Ovary (tissue), 9 donors: Measurements from ENCODE around the gene RNF181. TPM values are rescaled to one million over a fixed set of nuclear protein-coding genes. Genes with fewer than 3 reads are reported as not detected.
"Not testable (repeated sequence)": the region's sequence is repeated elsewhere in the genome, so short reads cannot be mapped to it uniquely, and the experiment has no call there.

Experiments used
- DNase-seq, 5 donors: peaks; one replicate each; pipeline ENCODE4 v3.0.0-alpha.2; 2019 to 2020
- H3K27ac ChIP-seq, 2 donors: fragments of 200-600 bp; one replicate each; pipeline versions ENCODE4 v1.5.1 to v1.8.0; 2019 to 2022
- H3K27me3 ChIP-seq: fragments of 200-600 bp; one replicate; pipeline ENCODE4 v1.8.0; 2022
- H3K36me3 ChIP-seq: fragments of 200-600 bp; sonication (generic); one replicate; pipeline ENCODE4 v1.5.1; 2019
- H3K4me1 ChIP-seq: one replicate; pipeline ENCODE4 v1.8.1; 2013; ENCODE audit warnings: mild to moderate bottlenecking, moderate library complexity; ENCODE audit not compliant: insufficient read depth
- H3K4me3 ChIP-seq: fragments of 200-600 bp; sonication (generic); one replicate; pipeline ENCODE4 v1.5.1; 2017
- H3K9me3 ChIP-seq, 2 donors: fragments of 200-600 bp in 1 of 2; sonication (generic) in 1 of 2; one replicate each; pipeline versions ENCODE4 v1.5.1 to v1.8.1; 2013 to 2019; ENCODE audit warnings: mild to moderate bottlenecking in 1 of 2, moderate library complexity in 1 of 2
- EP300 ChIP-seq: sonication (generic); formaldehyde crosslinking; IDR thresholded peaks from one replicate; pipeline ENCODE4 v1.6.1; 2017; ENCODE audit warnings: antibody characterized with exemption
- POLR2A ChIP-seq: fragments of 450-650 bp; IDR thresholded peaks from one replicate; pipeline ENCODE4 v1.6.1; 2017; ENCODE audit warnings: antibody characterized with exemption, mild to moderate bottlenecking, moderate library complexity
- WGBS, 3 donors: extraction: QIAGEN DNeasy Blood & Tissue Kit in 1 of 3; methylation state at CpG; one replicate each; pipeline versions ENCODE4 v1.1.5 to v1.1.7; 2013 to 2017; 5-methylcytosine and 5-hydroxymethylcytosine counted together
- intact Hi-C, 4 donors: fragments of 100-400 bp; cut with DNase I; formaldehyde crosslinking; loops; one replicate each; pipeline versions ENCODE4 v1.11.0 to v1.15.1; 2022 to 2023
- polyA plus RNA-seq, 2 donors: library from polyadenylated mRNA; stranded (reverse); fragments of 200-250 nt in 1 of 2; fragments of 350-450 nt in 1 of 2; fragmentation: Illumina TruSeq in 1 of 2; extraction: RNeasy Lipid Tissue Mini Kit (QIAGEN cat#74804) in 1 of 2; gene quantifications; one replicate each; pipeline ENCODE4 v1.2.3, GENCODE V29; 2013 to 2014
- total RNA-seq, 7 donors: library from RNA; depleted of rRNA in 2 of 7; stranded (reverse); fragments of >200 nt in 2 of 7; fragmentation: NEBNext Ultra II Directional in 3 of 7; extraction: Animal tissue kit (Norgen Biotek cat#: 25700) in 3 of 7; gene quantifications; one replicate each; pipeline versions ENCODE4 v1.1.0 to v1.2.4, GENCODE V29; 2016 to 2023
- TF ChIP-seq, protein P1 (sequence below), 3 donors: fragments of 450-650 bp in 2 of 3; fragments of 200-600 bp in 1 of 3; IDR thresholded peaks; one replicate each; pipeline versions ENCODE4 v1.5.1 to v1.8.0; 2016 to 2022; ENCODE audit warnings: antibody characterized with exemption in 3 of 3, mild to moderate bottlenecking in 1 of 3
- donor health status: DM: no; HTN: no; CAD: no; lungs with moderate emphysema.
- donor health status: DM: no; HTN: no; CAD: no.
- donor health status: Bipolar disorder and iron deficiency.
- donor health status: DM: yes; HTN: yes; CAD: no.
- donor health status: DM: no; HTN: no; CAD: no.
- donor health status: DM: yes; HTN: yes; CAD: no.

The RNF181 gene
- total and polyA plus RNA-seq, 9 donors, result 61.1 to 148 (median 93.8) TPM

GRCh38 chr2:85590950-85591349, 4.6 kb upstream of the RNF181 start:
- Histone ChIP-seq H3K4me1 (peaks cover 24% of the 10 kb centered on the region), H3K27ac (peak overlapping the region; percentile 40 to 57), H3K36me3 (no peaks in the 10 kb centered on the region), H3K9me3 (no peaks in the 10 kb centered on the region), H3K4me3 (no peak overlapping the region), H3K27me3 (no peaks in the 10 kb centered on the region)
- TF ChIP-seq EP300 (no peak), POLR2A (no peak)
- TF ChIP-seq, protein P1, sequence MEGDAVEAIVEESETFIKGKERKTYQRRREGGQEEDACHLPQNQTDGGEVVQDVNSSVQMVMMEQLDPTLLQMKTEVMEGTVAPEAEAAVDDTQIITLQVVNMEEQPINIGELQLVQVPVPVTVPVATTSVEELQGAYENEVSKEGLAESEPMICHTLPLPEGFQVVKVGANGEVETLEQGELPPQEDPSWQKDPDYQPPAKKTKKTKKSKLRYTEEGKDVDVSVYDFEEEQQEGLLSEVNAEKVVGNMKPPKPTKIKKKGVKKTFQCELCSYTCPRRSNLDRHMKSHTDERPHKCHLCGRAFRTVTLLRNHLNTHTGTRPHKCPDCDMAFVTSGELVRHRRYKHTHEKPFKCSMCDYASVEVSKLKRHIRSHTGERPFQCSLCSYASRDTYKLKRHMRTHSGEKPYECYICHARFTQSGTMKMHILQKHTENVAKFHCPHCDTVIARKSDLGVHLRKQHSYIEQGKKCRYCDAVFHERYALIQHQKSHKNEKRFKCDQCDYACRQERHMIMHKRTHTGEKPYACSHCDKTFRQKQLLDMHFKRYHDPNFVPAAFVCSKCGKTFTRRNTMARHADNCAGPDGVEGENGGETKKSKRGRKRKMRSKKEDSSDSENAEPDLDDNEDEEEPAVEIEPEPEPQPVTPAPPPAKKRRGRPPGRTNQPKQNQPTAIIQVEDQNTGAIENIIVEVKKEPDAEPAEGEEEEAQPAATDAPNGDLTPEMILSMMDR (IDR thresholded peaks at IDR 0.05), result no peak
- DNase-seq, result no peak
- 72 to 94% (median 83%) methylated on average over 2 of the region's 2 CpGs for WGBS, 3 donors
- intact Hi-C loops, result no loop called here

DNA sequence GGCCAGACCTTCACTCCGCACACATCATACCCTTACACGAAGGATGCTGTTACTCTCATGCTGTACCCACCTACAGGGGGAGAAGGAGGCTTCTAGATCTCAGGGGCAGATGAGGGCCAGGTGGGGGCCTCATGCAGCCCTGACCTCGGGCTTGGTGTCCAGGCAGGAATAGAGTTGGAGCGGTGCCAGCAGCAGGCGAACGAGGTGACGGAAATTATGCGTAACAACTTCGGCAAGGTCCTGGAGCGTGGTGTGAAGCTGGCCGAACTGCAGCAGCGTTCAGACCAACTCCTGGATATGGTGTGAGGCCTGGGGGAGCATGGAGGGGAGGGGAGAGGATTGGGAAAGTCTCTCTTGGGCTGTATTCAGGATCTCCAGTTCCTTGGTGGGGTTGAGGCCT, 4.0 kb upstream of the RNF181 start:
- H3K27me3 ChIP-seq, result no peaks in the 10 kb centered on the region
- WGBS, 3 donors, result 77 to 86% (median 81%) methylated on average over 12 of the region's 12 CpGs
- DNase-seq, result no peak
- peak overlapping the region; percentile 40 to 57 for H3K27ac ChIP-seq
- intact Hi-C loops, result no loop called here
- TF ChIP-seq POLR2A (no peak), EP300 (no peak)
- TF ChIP-seq, protein P1 (IDR thresholded peaks at IDR 0.05), result no peak
- no peaks in the 10 kb centered on the region for H3K9me3 ChIP-seq
- H3K36me3 ChIP-seq, result no peaks in the 10 kb centered on the region
- H3K4me3 ChIP-seq, result no peak overlapping the region
- H3K4me1 ChIP-seq, result peaks cover 27% of the 10 kb centered on the region

DNA sequence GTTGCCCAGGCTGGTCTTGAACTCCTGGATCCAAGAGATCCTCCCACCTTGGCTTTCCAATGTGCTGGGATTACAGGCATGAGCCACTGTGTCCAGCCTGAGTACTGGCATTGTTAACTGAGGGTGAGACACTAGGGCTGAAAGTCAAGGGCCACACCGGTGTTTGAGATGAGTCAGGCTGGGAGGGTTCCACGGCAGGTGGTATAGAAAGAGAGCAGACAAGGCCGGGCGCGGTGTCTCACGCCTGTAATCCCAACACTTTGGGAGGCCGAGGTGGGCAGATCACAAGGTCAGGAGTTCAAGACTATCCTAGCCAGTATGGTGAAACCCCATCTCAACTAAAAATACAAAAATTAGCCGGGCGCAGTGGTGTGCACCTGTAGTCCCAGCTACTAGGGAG, 3.2 kb upstream of the RNF181 start:
- peaks cover 27% of the 10 kb centered on the region for H3K4me1 ChIP-seq

GRCh38 chr2:85593023-85593422, 2.5 kb upstream of the RNF181 start:
- 60 to 77% (median 69%) methylated on average over 3 of the region's 3 CpGs for WGBS, 3 donors
- no peak overlapping the region for H3K4me3 ChIP-seq
- H3K36me3 ChIP-seq, result no peaks in the 10 kb centered on the region
- peaks cover 27% of the 10 kb centered on the region for H3K4me1 ChIP-seq
- no peak overlapping the region for H3K27ac ChIP-seq
- H3K9me3 ChIP-seq, result no peaks in the 10 kb centered on the region
- TF ChIP-seq EP300 (no peak), POLR2A (no peak)
- TF ChIP-seq, protein P1 (IDR thresholded peaks at IDR 0.05), result no peak
- intact Hi-C loops, result no loop called here
- no peaks in the 10 kb centered on the region for H3K27me3 ChIP-seq
- DNase-seq, result no peak

More for the DNA sequence above, 3.2 kb upstream of the RNF181 start:
- DNase-seq, H3K27me3 ChIP-seq, H3K4me3 ChIP-seq, H3K27ac ChIP-seq, H3K36me3 ChIP-seq, H3K9me3 ChIP-seq, intact Hi-C loops: not testable (repeated sequence)
- WGBS, 3 donors, result 94 to 96% (median 94%) methylated on average over 9 of the region's 9 CpGs

- Histone ChIP-seq H3K27me3 (no peaks in the 10 kb centered on the region), H3K4me3 (peak overlapping the region; percentile 83), H3K27ac (peak overlapping the region; percentile 11 to 74), H3K4me1 (peaks cover 22% of the 10 kb centered on the region), H3K9me3 (no peaks in the 10 kb centered on the region), H3K36me3 (no peaks in the 10 kb centered on the region)
- no peak for TF ChIP-seq POLR2A
- TF ChIP-seq, protein P1 (IDR thresholded peaks at IDR 0.05), result no peak
- no peak for TF ChIP-seq EP300
- DNase-seq, result no peak
- intact Hi-C loops, result no loop called here
- WGBS, 3 donors, result 18 to 24% (median 18%) methylated on average over 13 of the region's 13 CpGs
Measured at GRCh38 chr2:85594715-85595300, 737 bp upstream of the RNF181 start.
